OCI-LY1 (cell line): Measurements from ENCODE around the gene PDS5A.
"Not testable (repeated sequence)": the region's sequence is repeated elsewhere in the genome, so short reads cannot be mapped to it uniquely, and the experiment has no call there.

Source experiments
- H2AFZ ChIP-seq: fragments of 200-600 bp; sonication (generic), shearing (Covaris generic); 2 replicates; pipeline ENCODE4 v1.6.0; 2014; ENCODE audit warnings: antibody characterized with exemption, mild to moderate bottlenecking, low read length
- H3F3A ChIP-seq: fragments of 200-600 bp; sonication (generic), shearing (Covaris generic); 2 replicates; pipeline ENCODE4 v1.6.0; 2014; ENCODE audit warnings: mild to moderate bottlenecking, antibody characterized with exemption, low read length, moderate library complexity; ENCODE audit not compliant: insufficient read depth
- H3K27ac ChIP-seq: fragments of 200-600 bp; sonication (generic); 2 replicates; pipeline ENCODE4 v1.5.1; 2014; ENCODE audit warnings: low read length, mixed run types, mild to moderate bottlenecking, low read depth; ENCODE audit not compliant: poor library complexity, severe bottlenecking
- H3K27me3 ChIP-seq: fragments of 200-600 bp; sonication (generic); 2 replicates; pipeline ENCODE4 v1.6.0; 2014; ENCODE audit warnings: antibody characterized with exemption, mild to moderate bottlenecking, low read length, moderate library complexity; ENCODE audit not compliant: insufficient read depth
- H3K36me3 ChIP-seq: fragments of 200-600 bp; sonication (generic); 2 replicates; pipeline ENCODE4 v1.6.1; 2014; ENCODE audit warnings: mild to moderate bottlenecking, antibody characterized with exemption, low read length, moderate library complexity, mixed read lengths; ENCODE audit not compliant: insufficient read depth
- H3K4me1 ChIP-seq: fragments of 200-600 bp; sonication (generic); 2 replicates; pipeline ENCODE4 v1.5.1; 2014; ENCODE audit warnings: mild to moderate bottlenecking, low read length, moderate library complexity; ENCODE audit not compliant: insufficient read depth, severe bottlenecking
- H3K4me2 ChIP-seq: fragments of 200-600 bp; sonication (generic), shearing (Covaris generic); 2 replicates; pipeline ENCODE4 v1.6.1; 2014; ENCODE audit warnings: low read length
- H3K4me3 ChIP-seq: fragments of 200-600 bp; sonication (generic); 2 replicates; pipeline ENCODE4 v1.5.1; 2014; ENCODE audit warnings: low read length, low read depth, mild to moderate bottlenecking, mixed read lengths; ENCODE audit not compliant: poor library complexity, severe bottlenecking
- H3K79me2 ChIP-seq: fragments of 200-600 bp; shearing (Covaris generic); 2 replicates; pipeline ENCODE4 v1.6.1; 2016; ENCODE audit warnings: mixed run types, low read length, mixed read lengths; ENCODE audit not compliant: insufficient read depth
- H3K9ac ChIP-seq: fragments of 200-600 bp; sonication (generic), shearing (Covaris generic); 2 replicates; pipeline ENCODE4 v1.6.1; 2014; ENCODE audit warnings: mild to moderate bottlenecking, low read length, mixed read lengths
- H3K9me2 ChIP-seq: fragments of 200-600 bp; sonication (generic), shearing (Covaris generic); 2 replicates; pipeline ENCODE4 v1.6.1; 2014; ENCODE audit warnings: low read depth, mild to moderate bottlenecking, low read length, mixed read lengths
- H3K9me3 ChIP-seq: fragments of 200-600 bp; shearing (Covaris generic); 2 replicates; pipeline ENCODE4 v1.6.1; 2014; ENCODE audit warnings: low read length, mixed read lengths
- H4K20me1 ChIP-seq: fragments of 200-600 bp; sonication (generic), shearing (Covaris generic); 2 replicates; pipeline ENCODE4 v1.6.0; 2016; ENCODE audit warnings: mild to moderate bottlenecking, low read length; ENCODE audit not compliant: insufficient read depth
- CTCF ChIP-seq: fragments of 200-600 bp; sonication (generic), shearing (Covaris generic); IDR thresholded peaks from 2 replicates; pipeline ENCODE4 v1.5.1; 2017; ENCODE audit warnings: mild to moderate bottlenecking, antibody characterized with exemption, low read length, moderate library complexity, mixed read lengths
- EZH2 ChIP-seq: fragments of 200-600 bp; sonication (generic), shearing (Covaris generic); IDR thresholded peaks from 2 replicates; pipeline ENCODE4 v1.8.0; 2017; ENCODE audit warnings: borderline replicate concordance, mixed run types, mild to moderate bottlenecking, antibody characterized with exemption, low read length, moderate library complexity, mixed read lengths

The PDS5A gene

GRCh38 chr4:39840027-39840426 lies 137.7 kb downstream of the PDS5A start:
- H4K20me1 ChIP-seq: no peaks in the 10 kb centered on the region

GRCh38 chr4:39838431-39838830 lies 139.3 kb downstream of the PDS5A start:
- not testable (repeated sequence) for H3K27me3 ChIP-seq, H3K27ac ChIP-seq, H3K79me2 ChIP-seq, H3K4me1 ChIP-seq, H3F3A ChIP-seq, H3K9me2 ChIP-seq, H2AFZ ChIP-seq, H3K9ac ChIP-seq, H3K4me3 ChIP-seq, H3K9me3 ChIP-seq, H4K20me1 ChIP-seq, H3K4me2 ChIP-seq
- peaks cover 94% of the 10 kb centered on the region for H3K36me3 ChIP-seq

More at GRCh38 chr4:39840027-39840426, 137.7 kb downstream of the PDS5A start:
- H3K4me1 ChIP-seq: no peaks in the 10 kb centered on the region
- H3K9me2 ChIP-seq: no peaks in the 10 kb centered on the region
- no peak overlapping the region for H3K9ac ChIP-seq
- H3K27ac ChIP-seq: no peak overlapping the region
- no peaks in the 10 kb centered on the region for H3K9me3 ChIP-seq
- no peak overlapping the region for H3K4me2 ChIP-seq
- H3K36me3 ChIP-seq: peaks cover 89% of the 10 kb centered on the region
- TF ChIP-seq EZH2: no peak
- TF ChIP-seq CTCF: no peak
- no peak overlapping the region for H2AFZ ChIP-seq
- no peaks in the 10 kb centered on the region for H3K79me2 ChIP-seq
- H3F3A ChIP-seq: no peaks in the 10 kb centered on the region
- H3K27me3 ChIP-seq: no peaks in the 10 kb centered on the region
- no peak overlapping the region for H3K4me3 ChIP-seq

- no peak for TF ChIP-seq CTCF
- TF ChIP-seq EZH2: no peak
- no peak overlapping the region for H3K4me3 ChIP-seq
- H3K4me1 ChIP-seq: no peaks in the 10 kb centered on the region
- no peak overlapping the region for H2AFZ ChIP-seq
- H3K9me2 ChIP-seq: no peaks in the 10 kb centered on the region
- peaks cover 83% of the 10 kb centered on the region for H3K36me3 ChIP-seq
- no peaks in the 10 kb centered on the region for H3F3A ChIP-seq
- no peak overlapping the region for H3K27ac ChIP-seq
- no peaks in the 10 kb centered on the region for H3K27me3 ChIP-seq
- H4K20me1 ChIP-seq: no peaks in the 10 kb centered on the region
- no peaks in the 10 kb centered on the region for H3K79me2 ChIP-seq
- no peak overlapping the region for H3K9ac ChIP-seq
- no peaks in the 10 kb centered on the region for H3K9me3 ChIP-seq
- no peak overlapping the region for H3K4me2 ChIP-seq
These were observed 143.4 kb downstream of the PDS5A start for GRCh38 chr4:39834269-39834668.

GRCh38 chr4:39825741-39826231 lies 151.9 kb downstream of the PDS5A start:
- Histone ChIP-seq H3K9me3 (no peaks in the 10 kb centered on the region), H3K9ac (no peak overlapping the region), H2AFZ (no peak overlapping the region), H3K36me3 (peaks cover 66% of the 10 kb centered on the region), H3K27ac (no peak overlapping the region), H3K9me2 (no peaks in the 10 kb centered on the region), H3K79me2 (no peaks in the 10 kb centered on the region), H3K4me1 (no peaks in the 10 kb centered on the region), H3K4me3 (no peak overlapping the region), H4K20me1 (no peaks in the 10 kb centered on the region), H3F3A (no peaks in the 10 kb centered on the region), H3K27me3 (no peaks in the 10 kb centered on the region), H3K4me2 (no peak overlapping the region)
- no peak for TF ChIP-seq EZH2
- TF ChIP-seq CTCF: no peak
